NCI-H82 treated with DMSO at 0.1 percent for 48 hours (cell line): ENCODE results near the gene AGAP4.
"Not testable (repeated sequence)": the region's sequence is repeated elsewhere in the genome, so short reads cannot be mapped to it uniquely, and the experiment has no call there.

ENCODE experiments used
- DNase-seq: peaks from one replicate; lab custom pipeline; 2025; ENCODE audit not compliant: unreplicated experiment; lab: John Stamatoyannopoulos, UW

The AGAP4 gene

GRCh38 chr10:45794761-45795160, 52.5 kb downstream of the AGAP4 start:
- not testable (repeated sequence) for DNase-seq

GRCh38 chr10:45790694-45791426, 56.4 kb downstream of the AGAP4 start:
- DNase-seq: not testable (repeated sequence)

DNA sequence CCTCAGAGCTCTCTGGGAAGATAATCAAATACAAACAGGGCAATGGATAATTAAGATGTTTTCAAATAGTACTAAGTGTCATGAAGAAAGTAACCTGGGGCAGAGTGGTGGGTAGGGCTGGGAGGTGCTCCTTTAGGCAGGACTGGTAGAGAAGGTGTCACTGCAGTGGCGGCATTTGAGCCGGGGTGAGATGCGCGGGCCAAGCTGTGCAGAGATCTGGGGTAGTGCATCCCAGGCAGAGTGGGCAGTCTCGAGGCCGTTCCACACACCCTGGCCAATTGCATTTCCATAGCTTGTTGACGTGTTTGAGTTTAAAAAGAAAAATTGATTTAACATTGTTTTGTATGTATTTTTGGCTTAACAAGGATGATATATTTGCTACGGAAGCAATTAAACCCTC, 57.3 kb downstream of the AGAP4 start:
- not testable (repeated sequence) for DNase-seq

- DNase-seq: not testable (repeated sequence)
Observed at GRCh38 chr10:45787212-45787741, 60.0 kb downstream of the AGAP4 start.

GRCh38 chr10:45786217-45786616, 61.1 kb downstream of the AGAP4 start:
- DNase-seq: not testable (repeated sequence)
